GM12878 (cell line): Measurements from ENCODE around the gene SH2D3A. TPM values are rescaled to one million over a fixed set of nuclear protein-coding genes. Genes with fewer than 3 reads are reported as not detected.

Experiments used
- ATAC-seq: fragments of 200-7000 bp; cut with Tn5 transposase; 3 replicates; pipeline ENCODE4 v1.9.1; 2020; ENCODE audit warnings: mild to moderate bottlenecking, moderate library complexity
- BruUV-seq: library from RNA; stranded (reverse); fragments of 400-500 nt; replicated peaks from 2 replicates; lab custom pipeline; 2021; lab: Mats Ljungman, UMichigan
- CTCF ChIA-PET: fragments of 300-600 bp; sonication (Branson Sonifier 250); formaldehyde crosslinking; extraction: SDS; loops from one replicate; lab custom pipeline; 2021; ENCODE audit warnings: inconsistent platforms; lab: Yijun Ruan, JAX
- POLR2A ChIA-PET: fragments of 350-600 bp; formaldehyde crosslinking; extraction: SDS; loops from one replicate; lab custom pipeline; 2021; ENCODE audit warnings: inconsistent platforms; lab: Charles Lee
- RAD21 ChIA-PET: fragments of 300-600 bp; sonication (Branson Sonifier 250); formaldehyde crosslinking; loops from one replicate; lab custom pipeline; 2023; ENCODE audit warnings: antibody characterized with exemption; ENCODE audit not compliant: unreplicated experiment; lab: Charles Lee
- SMC1A ChIA-PET: fragments of 300-600 bp; sonication (Branson Sonifier 250); formaldehyde crosslinking; loops from one replicate; lab custom pipeline; 2023; ENCODE audit not compliant: unreplicated experiment, uncharacterized antibody; lab: Charles Lee
- DNase-seq: peaks from one replicate; pipeline ENCODE4 v3.0.0-alpha.2; 2011; ENCODE audit warnings: low read depth, low spot score
- FAIRE-seq: peaks from 3 replicates; lab custom pipeline; 2011; peaks lifted over from hg19 to GRCh38; lab: Jason Lieb, UNC
- H2AFZ ChIP-seq: 2 replicates; pipeline ENCODE4 v1.6.0; 2011; ENCODE audit warnings: low read depth, low read length, control low read depth; ENCODE audit not compliant: control insufficient read depth
- H3K27ac ChIP-seq: 2 replicates; pipeline ENCODE4 v1.5.1; 2011; ENCODE audit warnings: control low read depth; ENCODE audit not compliant: control insufficient read depth, insufficient read depth
- H3K27me3 ChIP-seq, 2 experiments: replicated peaks in 1 of 2; 2 replicates each; pipeline versions ENCODE4 v1.6.0 to v1.6.1; 2011; ENCODE audit warnings: low read length in 1 of 2; ENCODE audit not compliant: control insufficient read depth in 2 of 2, insufficient read depth in 2 of 2
- H3K36me3 ChIP-seq, 2 experiments: 2 replicates each; pipeline ENCODE4 v1.5.1; 2011; ENCODE audit warnings: low read length in 1 of 2; ENCODE audit not compliant: control insufficient read depth in 2 of 2, insufficient read depth in 2 of 2
- H3K4me1 ChIP-seq: 2 replicates; pipeline ENCODE4 v1.6.1; 2011; ENCODE audit warnings: mild to moderate bottlenecking, low read length, moderate library complexity, mixed read lengths; ENCODE audit not compliant: control insufficient read depth, insufficient read depth
- H3K4me2 ChIP-seq: 2 replicates; pipeline ENCODE4 v1.6.0; 2011; ENCODE audit warnings: control low read depth; ENCODE audit not compliant: control insufficient read depth, insufficient read depth
- H3K4me3 ChIP-seq: fragments of 200-600 bp; sonication (generic); 2 replicates; pipeline ENCODE4 v1.5.1; 2016
- H3K79me2 ChIP-seq: 2 replicates; pipeline ENCODE4 v1.6.0; 2011; ENCODE audit warnings: low read length; ENCODE audit not compliant: control insufficient read depth, insufficient read depth
- H3K9ac ChIP-seq: 2 replicates; pipeline ENCODE4 v1.8.0; 2011; ENCODE audit warnings: low read length, control low read depth, mixed read lengths; ENCODE audit not compliant: control insufficient read depth, insufficient read depth
- H3K9me3 ChIP-seq: replicated peaks from 3 replicates; pipeline ENCODE4 v1.5.1; 2011; ENCODE audit warnings: mild to moderate bottlenecking, low read length; ENCODE audit not compliant: control insufficient read depth, insufficient read depth
- H4K20me1 ChIP-seq: 2 replicates; pipeline ENCODE4 v1.6.0; 2011; ENCODE audit not compliant: control insufficient read depth, insufficient read depth
- MAX ChIP-seq: IDR thresholded peaks from 2 replicates; pipeline ENCODE4 v1.6.1; 2012; ENCODE audit warnings: low read depth, low read length, improper control_type of control experiment
- ZBTB40 ChIP-seq: fragments of 450-650 bp; IDR thresholded peaks from 2 replicates; pipeline ENCODE4 v1.6.1; 2016; ENCODE audit warnings: mild to moderate bottlenecking, moderate library complexity, borderline replicate concordance
- WGBS: methylation state at CpG from one replicate; pipeline ENCODE4 v1.1.6; 2016; ENCODE audit warnings: low lambda C conversion rate; ENCODE audit not compliant: insufficient replicate concordance, insufficient coverage; ENCODE audit errors: missing lambda C conversion rate; 5-methylcytosine and 5-hydroxymethylcytosine counted together
- in situ Hi-C: fragments of 300-500 bp; cut with MboI; formaldehyde crosslinking; loops from 9 replicates; pipeline ENCODE4 v1.14.3; 2018; ENCODE audit warnings: mixed read lengths
- intact Hi-C: fragments of 100-400 bp; cut with micrococcal nuclease; formaldehyde crosslinking; loops from one replicate; pipeline ENCODE4 v1.14.2; 2022; ENCODE audit not compliant: unreplicated experiment
- polyA plus RNA-seq, 11 experiments: library from polyadenylated mRNA; depleted of rRNA in 4 of 11; unstranded in 6 of 11; stranded (reverse) in 5 of 11; fragments of >200 nt; fragmentation: Nextera tagmentation in 4 of 11; fragmentation: Illumina TruSeq in 1 of 11; extraction: Ambion mirVana in 4 of 11; extraction: Trizol in 1 of 11; gene quantifications; 1 replicate in 1 of 11; 2 replicates in 10 of 11; pipeline versions ENCODE4 v1.2.1 to v1.2.3, GENCODE V29; 2011 to 2016; ENCODE audit warnings: inconsistent platforms in 2 of 11, missing spikeins in 2 of 11, low read depth in 1 of 11
- total RNA-seq, 4 experiments: library from RNA; depleted of rRNA in 3 of 4; stranded (reverse); fragments of >200 nt in 3 of 4; fragmentation: Illumina TruSeq in 1 of 4; extraction: Trizol in 1 of 4; gene quantifications; 2 replicates each; pipeline versions ENCODE4 v1.2.1 to v1.2.3, GENCODE V29; 2013 to 2021

The SH2D3A gene
- total and polyA plus RNA-seq, 10 of the 15 experiments (the other 5 are each of a cell fraction or from before 2014, with no cell fraction given): 0.77 to 24.4 (median 9.5) TPM

GRCh38 chr19:6732803-6733337 lies 34.4 kb downstream of the SH2D3A start:
- intact Hi-C loops: no loop called here
- no peak overlapping the region for H3K27ac ChIP-seq
- H3K4me2 ChIP-seq: no peak overlapping the region
- TF ChIP-seq MAX (no peak), ZBTB40 (no peak)
- H4K20me1 ChIP-seq: no peaks in the 10 kb centered on the region
- ATAC-seq: no peak
- WGBS: 89% methylated on average over 18 of the region's 21 CpGs
- ChIA-PET CTCF (interaction anchor here (0.6 kb wide), 1 partner anchor 985 kb away, joined by 3 read pairs; no protein-coding TSS in a partner anchor), RAD21 (no interaction called here), SMC1A (no interaction called here), POLR2A (no interaction called here)
- FAIRE-seq: no peak
- no peak for DNase-seq
- no peak overlapping the region for H3K4me3 ChIP-seq
- no peak overlapping the region for H3K9ac ChIP-seq
- peaks cover 23% of the 10 kb centered on the region for H3K4me1 ChIP-seq
- BruUV-seq: no TSS peak
- no peaks in the 10 kb centered on the region for H3K27me3 ChIP-seq
- no peaks in the 10 kb centered on the region for H3K9me3 ChIP-seq
- H2AFZ ChIP-seq: no peak overlapping the region
- H3K36me3 ChIP-seq: no peaks in the 10 kb centered on the region; a peak in 2 of 4 replicates
- H3K79me2 ChIP-seq: peaks cover 21% of the 10 kb centered on the region
- in situ Hi-C loops: no loop called here
